ENCODE results near the gene CD320.

The CD320 gene

GRCh38 chr19:8352134-8352827, 44.1 kb upstream of the CD320 start (continued):
- TF ChIP-seq, protein P1, sequence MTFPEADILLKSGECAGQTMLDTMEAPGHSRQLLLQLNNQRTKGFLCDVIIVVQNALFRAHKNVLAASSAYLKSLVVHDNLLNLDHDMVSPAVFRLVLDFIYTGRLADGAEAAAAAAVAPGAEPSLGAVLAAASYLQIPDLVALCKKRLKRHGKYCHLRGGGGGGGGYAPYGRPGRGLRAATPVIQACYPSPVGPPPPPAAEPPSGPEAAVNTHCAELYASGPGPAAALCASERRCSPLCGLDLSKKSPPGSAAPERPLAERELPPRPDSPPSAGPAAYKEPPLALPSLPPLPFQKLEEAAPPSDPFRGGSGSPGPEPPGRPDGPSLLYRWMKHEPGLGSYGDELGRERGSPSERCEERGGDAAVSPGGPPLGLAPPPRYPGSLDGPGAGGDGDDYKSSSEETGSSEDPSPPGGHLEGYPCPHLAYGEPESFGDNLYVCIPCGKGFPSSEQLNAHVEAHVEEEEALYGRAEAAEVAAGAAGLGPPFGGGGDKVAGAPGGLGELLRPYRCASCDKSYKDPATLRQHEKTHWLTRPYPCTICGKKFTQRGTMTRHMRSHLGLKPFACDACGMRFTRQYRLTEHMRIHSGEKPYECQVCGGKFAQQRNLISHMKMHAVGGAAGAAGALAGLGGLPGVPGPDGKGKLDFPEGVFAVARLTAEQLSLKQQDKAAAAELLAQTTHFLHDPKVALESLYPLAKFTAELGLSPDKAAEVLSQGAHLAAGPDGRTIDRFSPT (tag by site-specific recombination; IDR thresholded peaks at IDR 0.05): no peak
- TF ChIP-seq GLI4 (tag by site-specific recombination; IDR thresholded peaks at IDR 0.05) (no peak), ZNF560 (tag by site-specific recombination; IDR thresholded peaks at IDR 0.05; ENCODE audit: borderline replicate concordance) (no peak), SP7 (tag by site-specific recombination; IDR thresholded peaks at IDR 0.05) (no peak), ZNF791 (tag by site-specific recombination; IDR thresholded peaks at IDR 0.05) (no peak), ZNF544 (tag by site-specific recombination; IDR thresholded peaks at IDR 0.05) (no peak), GLIS2 (tag by site-specific recombination; IDR thresholded peaks at IDR 0.05) (no peak), ZNF623 (tag by site-specific recombination; IDR thresholded peaks at IDR 0.05) (no peak), ZNF324 (tag by site-specific recombination; IDR thresholded peaks at IDR 0.05) (peak; percentile 70), ZBTB7A (tag by site-specific recombination; IDR thresholded peaks at IDR 0.05; ENCODE audit: low read depth) (no peak), ZNF169 (tag by site-specific recombination; IDR thresholded peaks at IDR 0.05) (no peak), ZNF426 (tag by site-specific recombination; IDR thresholded peaks at IDR 0.05) (no peak), SALL2 (tag by site-specific recombination; IDR thresholded peaks at IDR 0.05; ENCODE audit: borderline replicate concordance) (no peak), ZNF2 (tag by site-specific recombination; IDR thresholded peaks at IDR 0.05) (0 out of 2 replicates have a peak, but pooled peaks have one; percentile 41), ZNF366 (tag by site-specific recombination; conservative IDR thresholded peaks at IDR 0.05) (peak; percentile 100), KLF9 (tag by site-specific recombination; IDR thresholded peaks at IDR 0.05; ENCODE audit: low read depth) (no peak), ZNF548 (tag by site-specific recombination; IDR thresholded peaks at IDR 0.05) (no peak; the same call in 1 of the 2 replicates), ZNF571 (tag by site-specific recombination; IDR thresholded peaks at IDR 0.05) (no peak), ELK4 (IDR thresholded peaks at IDR 0.05; ENCODE audit: borderline replicate concordance, low read depth, low read length) (no peak), EGR2 (tag by site-specific recombination; IDR thresholded peaks at IDR 0.05; ENCODE audit: low read depth) (peak; percentile 55; the same call in 1 of the 2 replicates), ZNF785 (tag by site-specific recombination; IDR thresholded peaks at IDR 0.05) (no peak), YY2 (tag by site-specific recombination; IDR thresholded peaks at IDR 0.05) (no peak)
- TF ChIP-seq, protein P2, sequence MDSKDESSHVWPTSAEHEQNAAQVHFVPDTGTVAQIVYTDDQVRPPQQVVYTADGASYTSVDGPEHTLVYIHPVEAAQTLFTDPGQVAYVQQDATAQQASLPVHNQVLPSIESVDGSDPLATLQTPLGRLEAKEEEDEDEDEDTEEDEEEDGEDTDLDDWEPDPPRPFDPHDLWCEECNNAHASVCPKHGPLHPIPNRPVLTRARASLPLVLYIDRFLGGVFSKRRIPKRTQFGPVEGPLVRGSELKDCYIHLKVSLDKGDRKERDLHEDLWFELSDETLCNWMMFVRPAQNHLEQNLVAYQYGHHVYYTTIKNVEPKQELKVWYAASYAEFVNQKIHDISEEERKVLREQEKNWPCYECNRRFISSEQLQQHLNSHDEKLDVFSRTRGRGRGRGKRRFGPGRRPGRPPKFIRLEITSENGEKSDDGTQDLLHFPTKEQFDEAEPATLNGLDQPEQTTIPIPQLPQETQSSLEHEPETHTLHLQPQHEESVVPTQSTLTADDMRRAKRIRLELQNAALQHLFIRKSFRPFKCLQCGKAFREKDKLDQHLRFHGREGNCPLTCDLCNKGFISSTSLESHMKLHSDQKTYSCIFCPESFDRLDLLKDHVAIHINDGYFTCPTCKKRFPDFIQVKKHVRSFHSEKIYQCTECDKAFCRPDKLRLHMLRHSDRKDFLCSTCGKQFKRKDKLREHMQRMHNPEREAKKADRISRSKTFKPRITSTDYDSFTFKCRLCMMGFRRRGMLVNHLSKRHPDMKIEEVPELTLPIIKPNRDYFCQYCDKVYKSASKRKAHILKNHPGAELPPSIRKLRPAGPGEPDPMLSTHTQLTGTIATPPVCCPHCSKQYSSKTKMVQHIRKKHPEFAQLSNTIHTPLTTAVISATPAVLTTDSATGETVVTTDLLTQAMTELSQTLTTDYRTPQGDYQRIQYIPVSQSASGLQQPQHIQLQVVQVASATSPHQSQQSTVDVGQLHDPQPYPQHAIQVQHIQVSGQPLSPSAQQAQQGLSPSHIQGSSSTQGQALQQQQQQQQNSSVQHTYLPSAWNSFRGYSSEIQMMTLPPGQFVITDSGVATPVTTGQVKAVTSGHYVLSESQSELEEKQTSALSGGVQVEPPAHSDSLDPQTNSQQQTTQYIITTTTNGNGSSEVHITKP (tag by site-specific recombination; IDR thresholded peaks at IDR 0.05): peak; percentile 49; the same call in 1 of the 2 replicates
- TF ChIP-seq, protein P3, sequence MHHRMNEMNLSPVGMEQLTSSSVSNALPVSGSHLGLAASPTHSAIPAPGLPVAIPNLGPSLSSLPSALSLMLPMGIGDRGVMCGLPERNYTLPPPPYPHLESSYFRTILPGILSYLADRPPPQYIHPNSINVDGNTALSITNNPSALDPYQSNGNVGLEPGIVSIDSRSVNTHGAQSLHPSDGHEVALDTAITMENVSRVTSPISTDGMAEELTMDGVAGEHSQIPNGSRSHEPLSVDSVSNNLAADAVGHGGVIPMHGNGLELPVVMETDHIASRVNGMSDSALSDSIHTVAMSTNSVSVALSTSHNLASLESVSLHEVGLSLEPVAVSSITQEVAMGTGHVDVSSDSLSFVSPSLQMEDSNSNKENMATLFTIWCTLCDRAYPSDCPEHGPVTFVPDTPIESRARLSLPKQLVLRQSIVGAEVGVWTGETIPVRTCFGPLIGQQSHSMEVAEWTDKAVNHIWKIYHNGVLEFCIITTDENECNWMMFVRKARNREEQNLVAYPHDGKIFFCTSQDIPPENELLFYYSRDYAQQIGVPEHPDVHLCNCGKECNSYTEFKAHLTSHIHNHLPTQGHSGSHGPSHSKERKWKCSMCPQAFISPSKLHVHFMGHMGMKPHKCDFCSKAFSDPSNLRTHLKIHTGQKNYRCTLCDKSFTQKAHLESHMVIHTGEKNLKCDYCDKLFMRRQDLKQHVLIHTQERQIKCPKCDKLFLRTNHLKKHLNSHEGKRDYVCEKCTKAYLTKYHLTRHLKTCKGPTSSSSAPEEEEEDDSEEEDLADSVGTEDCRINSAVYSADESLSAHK (tag by site-specific recombination; IDR thresholded peaks at IDR 0.05): peak; percentile 72
- TF ChIP-seq, protein P4, sequence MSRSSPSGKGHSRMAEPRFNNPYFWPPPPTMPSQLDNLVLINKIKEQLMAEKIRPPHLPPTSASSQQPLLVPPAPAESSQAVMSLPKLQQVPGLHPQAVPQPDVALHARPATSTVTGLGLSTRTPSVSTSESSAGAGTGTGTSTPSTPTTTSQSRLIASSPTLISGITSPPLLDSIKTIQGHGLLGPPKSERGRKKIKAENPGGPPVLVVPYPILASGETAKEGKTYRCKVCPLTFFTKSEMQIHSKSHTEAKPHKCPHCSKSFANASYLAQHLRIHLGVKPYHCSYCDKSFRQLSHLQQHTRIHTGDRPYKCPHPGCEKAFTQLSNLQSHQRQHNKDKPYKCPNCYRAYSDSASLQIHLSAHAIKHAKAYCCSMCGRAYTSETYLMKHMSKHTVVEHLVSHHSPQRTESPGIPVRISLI (tag by site-specific recombination; IDR thresholded peaks at IDR 0.05): peak; percentile 95
- TF ChIP-seq, protein P5, sequence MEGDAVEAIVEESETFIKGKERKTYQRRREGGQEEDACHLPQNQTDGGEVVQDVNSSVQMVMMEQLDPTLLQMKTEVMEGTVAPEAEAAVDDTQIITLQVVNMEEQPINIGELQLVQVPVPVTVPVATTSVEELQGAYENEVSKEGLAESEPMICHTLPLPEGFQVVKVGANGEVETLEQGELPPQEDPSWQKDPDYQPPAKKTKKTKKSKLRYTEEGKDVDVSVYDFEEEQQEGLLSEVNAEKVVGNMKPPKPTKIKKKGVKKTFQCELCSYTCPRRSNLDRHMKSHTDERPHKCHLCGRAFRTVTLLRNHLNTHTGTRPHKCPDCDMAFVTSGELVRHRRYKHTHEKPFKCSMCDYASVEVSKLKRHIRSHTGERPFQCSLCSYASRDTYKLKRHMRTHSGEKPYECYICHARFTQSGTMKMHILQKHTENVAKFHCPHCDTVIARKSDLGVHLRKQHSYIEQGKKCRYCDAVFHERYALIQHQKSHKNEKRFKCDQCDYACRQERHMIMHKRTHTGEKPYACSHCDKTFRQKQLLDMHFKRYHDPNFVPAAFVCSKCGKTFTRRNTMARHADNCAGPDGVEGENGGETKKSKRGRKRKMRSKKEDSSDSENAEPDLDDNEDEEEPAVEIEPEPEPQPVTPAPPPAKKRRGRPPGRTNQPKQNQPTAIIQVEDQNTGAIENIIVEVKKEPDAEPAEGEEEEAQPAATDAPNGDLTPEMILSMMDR (tag by site-specific recombination; IDR thresholded peaks at IDR 0.05): no peak
